Cardiac fibroblast (primary cell): ENCODE measurements around the gene CDH11.

Experiments
- DNase-seq, 2 donors: peaks; one replicate each; pipeline versions ENCODE4 v3.0.0 to v3.0.0-alpha.2; 2010; ENCODE audit warnings: low read depth in 2 of 2
- H3K4me3 ChIP-seq, 2 donors: replicated peaks in 1 of 2; 1 replicate in 1 of 2; 2 replicates in 1 of 2; pipeline ENCODE4 v1.5.1; 2011; ENCODE audit warnings: low read depth in 2 of 2, low read length in 2 of 2, mild to moderate bottlenecking in 2 of 2, moderate library complexity in 1 of 2
- TF ChIP-seq, protein P1 (sequence below): IDR thresholded peaks from one replicate; pipeline ENCODE4 v1.5.1; 2011; ENCODE audit warnings: low read depth, mild to moderate bottlenecking, low read length, inconsistent platforms

The CDH11 gene

GRCh38 chr16:65122724-65123395 is 997 bp upstream of the CDH11 start:
- TF ChIP-seq, protein P1, sequence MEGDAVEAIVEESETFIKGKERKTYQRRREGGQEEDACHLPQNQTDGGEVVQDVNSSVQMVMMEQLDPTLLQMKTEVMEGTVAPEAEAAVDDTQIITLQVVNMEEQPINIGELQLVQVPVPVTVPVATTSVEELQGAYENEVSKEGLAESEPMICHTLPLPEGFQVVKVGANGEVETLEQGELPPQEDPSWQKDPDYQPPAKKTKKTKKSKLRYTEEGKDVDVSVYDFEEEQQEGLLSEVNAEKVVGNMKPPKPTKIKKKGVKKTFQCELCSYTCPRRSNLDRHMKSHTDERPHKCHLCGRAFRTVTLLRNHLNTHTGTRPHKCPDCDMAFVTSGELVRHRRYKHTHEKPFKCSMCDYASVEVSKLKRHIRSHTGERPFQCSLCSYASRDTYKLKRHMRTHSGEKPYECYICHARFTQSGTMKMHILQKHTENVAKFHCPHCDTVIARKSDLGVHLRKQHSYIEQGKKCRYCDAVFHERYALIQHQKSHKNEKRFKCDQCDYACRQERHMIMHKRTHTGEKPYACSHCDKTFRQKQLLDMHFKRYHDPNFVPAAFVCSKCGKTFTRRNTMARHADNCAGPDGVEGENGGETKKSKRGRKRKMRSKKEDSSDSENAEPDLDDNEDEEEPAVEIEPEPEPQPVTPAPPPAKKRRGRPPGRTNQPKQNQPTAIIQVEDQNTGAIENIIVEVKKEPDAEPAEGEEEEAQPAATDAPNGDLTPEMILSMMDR = no peak
- DNase-seq = peak; percentile 65 to 78
- H3K4me3 ChIP-seq = peak overlapping the region; percentile 68 to 83

DNA sequence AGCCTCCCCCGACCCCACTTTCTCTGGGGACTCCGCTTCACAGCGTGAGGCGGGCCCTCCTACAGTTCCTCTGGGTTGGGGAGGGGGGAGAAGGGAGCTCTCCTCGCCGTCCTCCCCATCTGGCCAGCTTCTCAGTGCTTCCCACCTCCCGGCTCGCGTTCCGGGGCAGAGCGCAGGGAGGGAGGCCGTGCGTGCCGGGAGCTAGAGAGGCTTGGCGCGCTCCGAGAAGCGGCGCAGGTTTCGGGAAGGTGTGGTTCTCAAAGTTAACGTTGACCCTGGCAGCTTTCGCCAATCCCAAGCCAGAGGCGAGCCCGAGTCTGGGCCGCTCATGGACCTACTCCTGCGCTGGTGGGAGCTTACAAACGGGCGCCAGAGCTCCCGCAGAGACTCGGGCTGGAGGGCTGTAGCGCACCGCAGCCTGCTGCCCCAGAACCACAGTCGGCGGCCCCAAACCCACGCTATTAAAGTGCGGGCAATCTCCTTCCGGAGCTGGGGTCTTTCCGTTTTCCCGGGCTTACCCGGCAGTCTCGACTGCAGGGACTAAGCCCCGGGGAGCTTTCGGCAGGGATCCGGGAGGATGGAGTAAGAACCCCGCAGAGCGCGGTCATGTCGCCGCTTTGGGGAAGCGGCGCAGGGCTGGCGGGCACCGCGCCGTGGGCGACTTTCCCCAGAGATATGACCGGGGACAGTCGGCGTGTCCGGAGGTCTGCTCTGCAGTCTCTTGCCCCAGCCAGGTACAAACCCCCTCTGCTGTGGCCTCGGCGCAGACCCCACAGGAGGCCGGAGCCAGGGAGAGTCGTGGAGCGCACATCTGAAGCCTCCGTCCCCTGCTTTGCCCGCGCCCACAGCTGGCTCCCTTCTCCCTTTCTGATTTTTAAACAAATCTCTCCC is 787 bp downstream of the CDH11 start:
- TF ChIP-seq, protein P1 = no peak
- peak overlapping the region; percentile 83 to 94 for H3K4me3 ChIP-seq
- DNase-seq = peak in 1 of 2 donors; percentile 56

DNA sequence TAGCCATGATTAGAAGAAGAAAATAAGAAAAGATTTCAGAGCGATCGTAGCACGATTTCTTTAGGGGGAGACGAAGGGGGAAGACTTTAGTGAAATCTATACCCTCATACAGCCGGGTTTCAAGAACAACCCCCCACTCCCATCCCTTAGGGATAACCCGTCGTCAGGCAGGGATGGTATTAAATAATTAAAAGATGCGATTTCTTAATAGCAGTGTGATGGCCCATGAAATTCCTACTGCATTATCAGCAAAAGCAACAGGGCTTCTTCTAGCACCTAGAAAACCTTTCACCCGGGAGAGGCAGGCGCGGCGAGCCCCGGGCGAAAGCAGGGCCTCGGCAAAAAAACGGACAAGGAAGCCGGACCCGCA is 1.4 kb downstream of the CDH11 start:
- TF ChIP-seq, protein P1 = no peak
- peak overlapping the region; percentile 83 to 94 for H3K4me3 ChIP-seq
- no peak for DNase-seq

DNA sequence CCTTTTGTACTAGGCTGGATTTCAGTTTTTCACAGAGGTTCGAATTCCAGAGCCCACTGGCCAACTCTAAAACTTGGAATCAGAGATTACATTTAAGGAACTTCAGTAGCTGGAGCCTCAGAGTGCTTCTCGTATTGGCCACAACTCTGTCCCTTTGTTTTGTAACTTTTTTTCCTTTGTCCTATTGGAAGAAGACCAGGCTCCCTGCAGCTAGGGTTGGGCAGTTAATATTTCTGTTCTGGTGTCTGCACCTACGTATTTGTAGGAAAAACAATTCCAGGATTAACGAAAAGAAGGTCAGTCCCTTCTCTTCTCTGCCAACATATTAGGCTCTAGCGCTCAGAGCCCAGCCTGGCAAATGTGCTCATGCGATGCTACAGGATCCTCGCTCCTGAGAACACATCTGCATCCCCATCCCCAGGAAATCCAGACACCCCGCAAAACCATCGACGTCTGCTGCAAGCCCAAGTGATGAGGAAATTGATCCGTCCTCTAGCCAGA is 1.9 kb downstream of the CDH11 start:
- H3K4me3 ChIP-seq = peak overlapping the region; percentile 83 to 94
- peak; percentile 55 to 89 for DNase-seq
- TF ChIP-seq, protein P1 = no peak

- H3K4me3 ChIP-seq = peak overlapping the region; percentile 83 to 94
- peak in 1 of 2 donors; percentile 18 for DNase-seq
- TF ChIP-seq, protein P1 = no peak
Measured at GRCh38 chr16:65119435-65119834, 2.4 kb downstream of the CDH11 start.

DNA sequence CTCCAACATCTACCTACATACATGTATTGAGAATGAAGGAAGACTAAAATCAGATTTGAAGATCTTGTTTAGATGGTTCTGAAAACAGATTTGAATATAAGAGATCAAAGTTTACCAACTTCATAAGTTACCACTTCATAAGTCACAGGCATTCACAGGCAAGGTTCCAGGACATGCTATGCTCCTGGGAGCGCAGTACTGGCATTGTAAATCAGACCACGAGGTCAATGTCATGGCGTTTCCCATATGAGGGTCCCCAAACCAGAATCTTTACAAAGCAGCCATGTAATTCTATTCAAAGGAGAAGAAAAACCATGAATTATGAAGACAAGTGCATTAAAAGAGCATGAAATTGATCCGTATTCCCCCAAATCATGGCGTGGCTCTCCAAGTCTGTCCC is 3.0 kb downstream of the CDH11 start:
- H3K4me3 ChIP-seq = peak overlapping the region in 1 of 2 donors; percentile 94
- peak in 1 of 2 donors; percentile 31 for DNase-seq
- TF ChIP-seq, protein P1 = no peak
